Peyer's patch (tissue), 4 donors: Measurements from ENCODE around the gene FUCA2. TPM values are rescaled to one million over a fixed set of nuclear protein-coding genes. Genes with fewer than 3 reads are reported as not detected.

Experiments used
- DNase-seq, 3 donors: peaks; one replicate each; pipeline ENCODE4 v3.0.0-alpha.2; 2017 to 2019
- H3K27ac ChIP-seq, 4 donors: fragments of 200-600 bp; sonication (generic); one replicate each; pipeline ENCODE4 v1.5.1; 2016 to 2019
- H3K27me3 ChIP-seq, 2 donors: fragments of 200-600 bp; sonication (generic); one replicate each; pipeline ENCODE4 v1.5.1; 2019
- H3K36me3 ChIP-seq, 3 donors: fragments of 200-600 bp; sonication (generic); one replicate each; pipeline ENCODE4 v1.5.1; 2016 to 2019
- H3K4me1 ChIP-seq, 4 donors: fragments of 200-600 bp; sonication (generic); one replicate each; pipeline ENCODE4 v1.5.1; 2016 to 2019
- H3K4me3 ChIP-seq, 4 donors: fragments of 200-600 bp; sonication (generic); 1 replicate in 3 of 4; 2 replicates in 1 of 4; pipeline ENCODE4 v1.5.1; 2016 to 2019; ENCODE audit warnings: mild to moderate bottlenecking in 1 of 4
- H3K9me3 ChIP-seq, 4 donors: fragments of 200-600 bp; sonication (generic); one replicate each; pipeline ENCODE4 v1.5.1; 2016 to 2019; ENCODE audit warnings: mild to moderate bottlenecking in 1 of 4
- CTCF ChIP-seq, 6 experiments: fragments of 450-650 bp in 4 of 6; fragments of 200-600 bp in 2 of 6; sonication (generic) in 1 of 6; IDR thresholded peaks; one replicate each; pipeline ENCODE4 v1.5.1; 2017 to 2019; ENCODE audit warnings: antibody characterized with exemption in 6 of 6, mild to moderate bottlenecking in 3 of 6, moderate library complexity in 1 of 6
- POLR2A ChIP-seq, 2 donors: fragments of 450-650 bp; IDR thresholded peaks; one replicate each; pipeline ENCODE4 v1.5.1; 2017; ENCODE audit warnings: antibody characterized with exemption in 2 of 2, mild to moderate bottlenecking in 2 of 2, moderate library complexity in 2 of 2
- total RNA-seq, 4 donors: library from RNA; depleted of rRNA; stranded (reverse); fragments of >200 nt; gene quantifications; one replicate each; pipeline ENCODE4 v1.1.0, GENCODE V29; 2016

Gene FUCA2
- total RNA-seq, 4 donors from 2014 or later = 47.3 to 78.8 (median 54.4) TPM

GRCh38 chr6:143465546-143465945 is 46.0 kb downstream of the FUCA2 start:
- DNase-seq = no peak
- no peak for TF ChIP-seq CTCF (IDR thresholded peaks at IDR 0.05)
- TF ChIP-seq POLR2A (IDR thresholded peaks at IDR 0.05) = no peak
- H3K4me1 ChIP-seq = no peaks in the 10 kb centered on the region
- H3K27me3 ChIP-seq = no peaks in the 10 kb centered on the region
- peaks cover 0 to 14% (median 0%) of the 10 kb centered on the region in 3 donors for H3K36me3 ChIP-seq
- no peak overlapping the region for H3K27ac ChIP-seq
- H3K4me3 ChIP-seq = no peak overlapping the region
- no peaks in the 10 kb centered on the region for H3K9me3 ChIP-seq

GRCh38 chr6:143457563-143458359 is 53.8 kb downstream of the FUCA2 start:
- Histone ChIP-seq H3K4me3 (no peak overlapping the region), H3K27me3 (no peaks in the 10 kb centered on the region), H3K36me3 (peaks cover 0 to 7% (median 0%) of the 10 kb centered on the region in 3 donors), H3K4me1 (no peaks in the 10 kb centered on the region), H3K9me3 (no peaks in the 10 kb centered on the region), H3K27ac (no peak overlapping the region)
- no peak for TF ChIP-seq POLR2A (IDR thresholded peaks at IDR 0.05)
- no peak for TF ChIP-seq CTCF (IDR thresholded peaks at IDR 0.05)
- DNase-seq = no peak

GRCh38 chr6:143451531-143451930 is 60.0 kb downstream of the FUCA2 start:
- Histone ChIP-seq H3K9me3 (no peaks in the 10 kb centered on the region), H3K4me3 (peak overlapping the region; percentile 56 to 80 (median 74)), H3K27ac (peak overlapping the region in 3 of 4 donors; percentile 71 to 75 (median 71))

GRCh38 chr6:143450453-143451371 is 60.8 kb downstream of the FUCA2 start, which contains the start of the genes ADAT2 and PEX3:
Gene ADAT2, minus strand, starts transcription at chr6:143450695. Its CDS starts 37 bp downstream, at chr6:143450658.
Gene PEX3, plus strand, starts transcription at chr6:143450805. Its CDS starts 238 bp downstream, at chr6:143451043.
- TF ChIP-seq CTCF (IDR thresholded peaks at IDR 0.05) (peak in 1 of 6 experiments; percentile 13), POLR2A (IDR thresholded peaks at IDR 0.05) (peak; percentile 61 to 73)
- Histone ChIP-seq H3K4me1 (peaks cover 0 to 11% (median 2%) of the 10 kb centered on the region in 4 donors), H3K4me3 (peak within 1 kb of the TSS; percentile 56 to 80 (median 74)), H3K9me3 (no peaks in the 10 kb centered on the region), H3K27ac (peak within 1 kb of the TSS; percentile 70 to 75 (median 71)), H3K27me3 (no peaks in the 10 kb centered on the region), H3K36me3 (no peaks in the 10 kb centered on the region)
- peak; percentile 92 to 96 (median 94) for DNase-seq

More at GRCh38 chr6:143451531-143451930, 60.0 kb downstream of the FUCA2 start:
- H3K36me3 ChIP-seq = no peaks in the 10 kb centered on the region
- no peak for DNase-seq
- H3K27me3 ChIP-seq = no peaks in the 10 kb centered on the region
- TF ChIP-seq POLR2A (IDR thresholded peaks at IDR 0.05) (no peak), CTCF (IDR thresholded peaks at IDR 0.05) (no peak)
- H3K4me1 ChIP-seq = peaks cover 0 to 11% (median 2%) of the 10 kb centered on the region in 4 donors

- H3K27ac ChIP-seq = peak overlapping the region; percentile 70 to 75 (median 71)
- no peaks in the 10 kb centered on the region for H3K27me3 ChIP-seq
- no peaks in the 10 kb centered on the region for H3K36me3 ChIP-seq
- TF ChIP-seq CTCF (IDR thresholded peaks at IDR 0.05) (no peak), POLR2A (IDR thresholded peaks at IDR 0.05) (no peak)
- peak overlapping the region; percentile 56 to 80 (median 74) for H3K4me3 ChIP-seq
- peak in 2 of 3 donors; percentile 39 to 53 for DNase-seq
- no peaks in the 10 kb centered on the region for H3K9me3 ChIP-seq
- peaks cover 0 to 11% (median 2%) of the 10 kb centered on the region in 4 donors for H3K4me1 ChIP-seq
Observed at GRCh38 chr6:143449714-143450452, 61.6 kb downstream of the FUCA2 start.
